GM04504 (cell line): Measurements from ENCODE around the gene GALNT12.

Experiments used
- DNase-seq: peaks from one replicate; pipeline ENCODE4 v3.0.0-alpha.2; 2012; ENCODE audit warnings: low read depth

Gene GALNT12

DNA sequence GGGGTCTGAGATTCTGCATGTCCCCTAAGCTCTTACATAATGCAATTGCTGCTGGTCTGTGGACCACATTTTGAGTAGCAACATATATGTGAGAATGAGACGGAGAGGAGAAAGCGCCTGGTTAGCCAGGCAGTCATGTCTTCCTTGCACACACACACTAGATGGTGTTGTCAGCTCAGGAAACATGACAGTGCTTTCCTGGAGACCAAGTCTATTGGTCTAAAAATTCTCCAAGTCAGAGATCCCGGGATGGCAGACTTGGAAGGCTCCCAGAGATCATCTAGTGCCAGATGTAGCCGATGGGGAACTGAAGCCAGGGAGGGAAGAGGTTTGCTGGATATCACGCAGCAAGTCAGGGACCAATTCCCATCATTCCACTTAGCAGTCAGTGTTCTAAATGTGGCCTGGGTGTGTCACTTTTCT lies 53.4 kb downstream of the GALNT12 start:
- DNase-seq, result peak; percentile 98

GRCh38 chr9:98861781-98862504 lies 54.5 kb downstream of the GALNT12 start:
- DNase-seq, result peak; percentile 98

GRCh38 chr9:98862936-98863335 lies 55.5 kb downstream of the GALNT12 start:
- DNase-seq, result no peak

DNA sequence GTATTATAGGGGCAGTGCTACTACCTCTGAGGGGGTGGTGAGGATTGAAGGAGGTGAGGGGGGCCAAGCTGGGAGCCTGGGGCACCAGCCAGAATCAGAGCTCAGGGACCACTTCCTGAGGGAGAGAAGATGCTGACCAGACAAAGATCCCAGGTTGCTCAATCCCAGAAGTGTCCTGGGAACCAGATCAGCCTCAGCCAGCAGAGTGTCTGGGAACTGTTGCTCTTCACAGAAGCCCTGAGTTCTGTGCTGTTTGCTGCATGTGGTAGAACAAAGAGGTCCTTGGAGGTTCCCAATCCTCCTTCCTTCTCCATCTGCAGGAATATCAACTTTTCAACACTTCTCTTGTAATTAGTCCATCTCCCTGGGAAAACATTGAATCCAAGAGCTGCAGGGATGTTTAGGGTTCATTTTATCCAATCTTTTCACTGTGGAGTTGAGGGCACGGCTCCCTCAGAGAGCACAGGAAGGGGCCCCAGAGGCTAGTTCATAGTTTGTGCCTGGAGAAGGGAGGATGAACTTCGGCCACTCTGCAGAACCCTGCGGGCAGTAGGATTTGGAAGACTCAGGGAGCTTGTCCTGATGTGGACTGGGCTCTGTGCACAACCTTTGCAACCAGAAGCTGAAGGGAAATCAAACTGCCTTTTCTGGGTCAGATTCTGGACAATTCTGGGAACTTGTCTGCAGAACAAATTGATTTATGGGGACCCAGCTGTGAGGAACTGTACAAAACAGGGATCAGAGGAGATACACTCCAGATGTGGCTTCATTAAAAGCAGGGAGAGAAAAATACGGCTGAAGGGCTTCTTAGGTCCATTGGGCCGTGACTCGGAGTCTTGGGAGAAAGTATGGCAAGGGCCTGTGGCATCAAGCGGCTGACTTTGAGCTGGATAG lies 57.1 kb downstream of the GALNT12 start:
- peak; percentile 78 for DNase-seq

- no peak for DNase-seq
These were observed 57.9 kb downstream of the GALNT12 start for GRCh38 chr9:98865284-98865875.

- DNase-seq, result no peak
These were observed 59.1 kb downstream of the GALNT12 start for GRCh38 chr9:98866435-98867102.

DNA sequence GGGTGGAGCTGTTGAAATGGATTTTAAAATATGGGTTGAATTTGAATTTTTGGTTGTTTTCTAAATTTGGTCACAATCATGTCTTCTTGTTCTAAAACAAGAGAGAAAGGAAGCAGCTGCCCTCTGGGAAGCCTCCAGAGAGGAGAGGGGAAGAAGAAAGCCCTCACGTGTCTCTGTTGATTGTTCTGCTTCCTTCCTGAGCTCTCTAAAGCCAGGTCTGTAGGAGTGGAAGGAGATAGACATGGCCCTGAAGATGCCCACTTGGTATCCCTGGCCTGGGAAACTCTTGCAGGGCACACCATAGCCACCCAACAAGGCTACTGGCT lies 59.6 kb downstream of the GALNT12 start:
- DNase-seq, result no peak

GRCh38 chr9:98867429-98868168 lies 60.1 kb downstream of the GALNT12 start:
- peak; percentile 95 for DNase-seq

GRCh38 chr9:98869078-98869745 lies 61.7 kb downstream of the GALNT12 start:
- no peak for DNase-seq

- DNase-seq, result no peak
These were observed 62.4 kb downstream of the GALNT12 start for GRCh38 chr9:98869866-98870265.

- DNase-seq, result no peak
These were observed 63.5 kb downstream of the GALNT12 start for GRCh38 chr9:98870782-98871557.

DNA sequence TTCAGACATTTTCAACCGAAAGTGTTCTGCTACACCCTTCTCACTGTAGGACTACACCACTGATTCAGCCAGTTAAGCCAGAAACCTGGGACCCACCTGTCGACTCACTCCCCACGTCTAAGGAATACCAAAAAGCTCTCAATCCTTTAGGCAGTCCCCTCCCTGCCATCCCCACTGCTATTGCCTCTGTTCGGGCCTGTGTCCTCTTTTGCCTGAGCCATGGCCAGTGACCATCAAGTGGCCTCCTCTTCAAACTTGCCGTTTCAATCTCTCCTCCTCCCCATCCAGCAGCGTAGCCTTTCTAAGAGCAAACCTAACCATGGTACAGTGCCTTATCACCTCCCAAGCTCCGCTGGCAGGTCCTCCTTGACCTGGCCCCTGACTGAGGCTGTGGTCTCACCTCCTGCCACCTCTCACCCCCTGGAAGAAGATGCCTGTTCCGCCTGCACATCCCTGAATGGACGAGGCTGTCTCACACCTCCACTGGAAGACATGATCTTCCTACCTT lies 64.1 kb downstream of the GALNT12 start:
- no peak for DNase-seq

- DNase-seq, result no peak
These were observed 66.1 kb downstream of the GALNT12 start for GRCh38 chr9:98873526-98873925.

DNA sequence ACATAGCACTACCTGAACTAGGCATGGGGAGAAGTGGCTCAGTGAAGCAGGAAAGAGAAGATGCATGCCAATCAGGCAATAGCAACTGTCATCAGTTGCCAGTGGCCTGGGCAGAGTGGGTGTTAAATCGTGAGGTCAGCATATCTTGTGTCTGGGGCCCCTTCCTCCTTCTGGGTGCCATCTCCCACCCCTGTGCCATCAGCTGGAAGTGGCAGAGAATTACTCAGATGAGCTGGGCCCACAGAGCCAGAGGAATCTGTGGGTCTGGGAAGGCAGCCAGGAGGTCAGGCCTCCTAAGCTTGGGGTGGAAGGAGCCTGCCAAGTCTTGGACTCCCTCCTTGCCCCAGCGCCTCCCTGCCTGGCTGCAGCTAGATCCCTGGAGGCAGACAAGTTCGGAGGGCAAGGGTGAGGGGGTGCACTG lies 66.5 kb downstream of the GALNT12 start:
- peak; percentile 50 for DNase-seq

DNA sequence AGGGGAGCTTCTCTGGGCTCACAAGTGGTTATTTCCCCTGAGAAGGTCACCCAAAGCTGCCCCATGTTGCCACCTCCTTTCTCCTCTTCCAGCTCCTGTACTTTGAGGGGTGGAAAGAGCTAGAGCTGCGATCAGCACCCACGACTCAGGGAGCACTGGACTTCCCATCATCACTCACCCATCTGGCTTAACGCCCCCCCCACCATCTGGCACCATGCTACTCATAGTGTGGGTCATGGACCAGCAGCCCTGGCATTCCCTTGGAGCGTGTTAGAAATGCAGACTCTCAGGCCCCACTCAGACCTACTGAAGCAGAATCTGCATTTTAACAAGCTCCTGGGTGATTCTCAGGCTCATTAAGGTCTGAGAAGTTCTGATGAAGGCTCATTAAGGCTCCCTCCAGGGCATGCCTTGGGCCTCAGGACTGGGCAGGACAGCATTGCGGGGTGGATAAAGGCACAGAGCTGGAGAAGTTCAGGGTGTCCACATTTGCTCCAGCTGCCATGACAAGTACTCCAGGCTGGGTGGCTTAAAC lies 67.3 kb downstream of the GALNT12 start:
- no peak for DNase-seq

DNA sequence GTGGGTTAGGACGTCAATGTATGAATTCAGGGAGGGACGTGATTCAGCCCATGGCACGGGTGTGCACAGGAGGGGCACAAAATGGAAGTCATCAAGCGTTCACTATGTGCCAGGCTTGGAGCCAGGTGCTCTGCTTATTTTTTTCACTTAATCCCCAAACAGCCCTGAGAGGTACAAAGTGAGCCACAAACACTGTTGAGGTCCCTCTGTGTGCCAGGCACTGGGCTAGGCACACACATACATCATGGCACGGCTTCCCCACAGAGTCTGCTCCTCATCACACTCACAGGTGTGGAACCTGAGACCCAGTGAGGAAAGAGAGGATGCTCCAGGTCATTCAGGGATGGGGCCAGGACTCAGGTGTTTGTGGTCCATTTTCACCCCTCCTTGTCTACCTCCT lies 68.1 kb downstream of the GALNT12 start:
- DNase-seq, result no peak

- no peak for DNase-seq
These were observed 69.8 kb downstream of the GALNT12 start for GRCh38 chr9:98877311-98877710.

- DNase-seq, result no peak
These were observed 71.9 kb downstream of the GALNT12 start for GRCh38 chr9:98879094-98879962.

- DNase-seq, result no peak
These were observed 72.5 kb downstream of the GALNT12 start for GRCh38 chr9:98879963-98880310.
